HG02759 (cell line): Measurements from ENCODE around the gene MAP4K1.
"Not testable (repeated sequence)": the region's sequence is repeated elsewhere in the genome, so short reads cannot be mapped to it uniquely, and the experiment has no call there.

ENCODE experiments used
- ATAC-seq: cut with Tn5 transposase; IDR thresholded peaks from one replicate; pipeline ENCODE4 v1.9.1; 2021; ENCODE audit warnings: mild to moderate bottlenecking, moderate library complexity; ENCODE audit not compliant: unreplicated experiment

MAP4K1 gene

GRCh38 chr19:38653028-38653571, 35.3 kb upstream of the MAP4K1 start:
- ATAC-seq = no peak

- ATAC-seq = no peak
These were observed 33.3 kb upstream of the MAP4K1 start for GRCh38 chr19:38650911-38651584.

- ATAC-seq = no peak
These were observed 32.5 kb upstream of the MAP4K1 start for GRCh38 chr19:38650172-38650775.

DNA sequence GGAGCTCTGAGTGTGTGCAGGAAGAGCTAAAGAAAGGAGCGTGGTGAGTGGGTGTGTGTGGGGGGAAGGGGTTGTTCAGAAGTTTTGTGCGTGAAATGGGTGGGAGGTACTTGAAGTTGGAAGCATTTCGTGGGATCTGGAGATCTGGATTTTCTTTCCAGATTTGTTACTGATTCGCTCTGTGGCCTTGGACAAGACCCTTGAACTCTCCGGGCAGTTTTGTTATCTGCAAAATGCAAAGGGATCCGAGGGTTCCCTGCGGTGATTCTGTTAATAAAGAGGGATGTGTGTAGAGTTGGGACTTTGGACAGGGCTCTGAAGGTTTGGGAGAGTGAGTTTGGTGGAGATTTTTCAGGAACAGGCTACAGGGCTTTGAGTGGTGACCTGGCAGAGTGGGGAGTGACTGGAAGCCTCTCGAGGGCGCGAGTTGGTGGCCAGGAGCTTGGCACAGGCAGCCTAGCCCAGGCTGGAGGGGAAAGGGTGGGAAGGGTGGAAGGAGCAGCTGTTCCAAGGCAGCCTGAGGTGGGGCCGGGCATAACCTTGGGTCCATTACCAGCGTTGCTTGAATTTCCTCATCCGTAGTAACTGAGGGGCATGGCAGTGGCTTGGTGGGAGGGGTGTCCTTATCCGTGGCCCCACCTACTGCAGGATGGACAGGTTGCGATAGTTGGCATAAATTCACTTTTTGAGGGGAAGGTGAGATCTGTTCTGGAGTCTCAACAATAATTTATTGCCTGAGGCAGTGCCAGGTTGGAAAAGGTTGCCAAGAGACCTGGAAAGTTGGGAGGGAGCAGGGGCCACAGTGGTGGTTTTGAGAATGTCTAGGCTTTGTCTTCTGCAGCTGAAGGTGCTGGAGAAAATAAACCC, 31.8 kb upstream of the MAP4K1 start:
- ATAC-seq = no peak

DNA sequence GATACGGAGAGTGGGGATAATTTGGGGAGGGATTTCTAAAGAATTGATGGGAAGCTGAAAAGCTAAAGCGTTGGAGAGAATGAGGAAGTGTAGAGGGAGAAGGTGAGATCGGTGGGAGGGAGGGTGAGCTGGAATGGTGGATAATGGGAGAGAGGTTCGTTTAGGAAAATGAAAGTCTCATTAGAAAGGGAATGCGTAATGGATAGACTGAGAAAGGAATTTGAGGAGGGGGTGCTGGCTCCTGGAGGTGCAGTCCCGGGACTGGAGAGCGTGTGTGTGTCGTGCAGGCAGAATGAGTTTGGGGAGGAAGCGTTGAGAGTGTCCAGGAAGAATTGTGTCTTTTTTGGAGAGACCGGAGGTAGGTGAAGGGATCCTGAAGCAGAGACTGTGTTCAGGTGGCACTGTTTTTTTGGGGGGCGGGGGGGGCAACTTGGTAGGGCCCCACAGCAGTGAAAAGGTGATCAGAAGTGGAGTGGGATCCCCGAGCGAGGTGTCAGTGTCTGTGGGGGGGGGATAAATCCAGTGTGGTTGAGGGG, 31.1 kb upstream of the MAP4K1 start:
- no peak for ATAC-seq

DNA sequence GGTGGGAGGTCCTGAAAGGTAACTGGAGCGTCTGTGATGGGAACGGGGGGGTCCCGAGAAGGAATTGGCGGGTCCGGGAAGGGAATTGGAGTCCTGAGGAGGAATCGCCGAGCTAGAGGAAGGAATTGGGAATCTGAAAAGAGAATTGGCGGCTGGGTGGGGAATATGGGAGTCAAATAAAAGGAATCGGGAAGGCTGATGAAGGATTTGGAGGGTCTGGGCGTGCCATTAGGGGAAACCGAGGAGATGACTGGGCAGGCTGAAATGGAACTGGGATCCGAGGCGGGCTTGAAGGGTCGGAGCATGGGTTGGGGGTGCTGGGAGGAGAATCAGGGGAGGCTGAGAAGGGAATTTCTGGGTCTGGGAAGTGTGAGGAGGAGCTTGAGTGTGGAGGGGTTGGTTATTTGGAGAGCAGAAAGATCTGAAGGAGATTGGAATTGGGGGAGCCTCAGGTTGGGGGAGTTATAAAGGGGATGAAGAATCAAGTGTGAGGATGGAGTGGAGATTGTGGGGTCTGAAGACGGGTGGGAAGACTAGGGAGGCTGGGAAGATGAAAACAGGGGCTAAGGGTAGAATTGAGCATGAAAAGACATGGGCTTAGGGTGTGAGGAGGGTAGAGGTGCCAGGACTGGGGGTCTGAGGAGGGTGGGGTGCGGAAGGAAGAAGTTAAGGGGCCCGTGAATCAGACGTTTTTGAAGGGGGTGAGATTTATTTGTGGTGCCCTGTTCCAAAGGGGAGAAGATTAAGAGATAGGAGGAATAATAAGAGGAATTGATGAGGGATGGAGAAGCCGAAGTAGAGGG, 30.4 kb upstream of the MAP4K1 start:
- ATAC-seq = no peak

DNA sequence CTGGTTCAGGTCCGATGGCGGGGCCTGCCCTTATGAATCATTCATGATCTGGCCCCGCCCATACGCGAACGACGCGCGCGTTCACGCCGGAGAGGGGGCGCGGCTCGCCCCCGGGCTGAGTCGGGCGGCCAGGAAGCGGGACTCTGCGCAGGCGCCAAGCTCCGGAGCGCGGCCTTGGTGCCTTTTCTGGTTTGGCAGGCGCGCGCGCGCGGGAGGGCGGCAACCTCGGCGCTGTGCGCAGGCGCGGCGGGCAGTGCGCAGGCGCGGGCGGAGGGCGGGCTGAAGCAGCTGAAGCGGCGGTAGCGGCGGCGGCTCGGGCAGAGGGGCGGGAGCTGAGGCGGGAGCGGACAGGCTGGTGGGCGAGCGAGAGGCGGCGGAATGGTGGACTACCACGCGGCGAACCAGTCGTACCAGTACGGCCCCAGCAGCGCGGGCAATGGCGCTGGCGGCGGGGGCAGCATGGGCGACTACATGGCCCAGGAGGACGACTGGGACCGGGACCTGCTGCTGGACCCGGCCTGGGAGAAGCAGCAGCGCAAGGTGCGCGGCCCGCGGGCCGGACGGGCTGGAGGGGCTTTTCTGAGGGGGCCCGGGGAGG, 29.7 kb upstream of the MAP4K1 start, which contains the start of gene ACTN4:
Gene ACTN4 (plus strand): TSS at position 282 of the 598 bp plus-strand sequence. CDS start 97 bp downstream, at position 379.
- ATAC-seq = peak; percentile 96

DNA sequence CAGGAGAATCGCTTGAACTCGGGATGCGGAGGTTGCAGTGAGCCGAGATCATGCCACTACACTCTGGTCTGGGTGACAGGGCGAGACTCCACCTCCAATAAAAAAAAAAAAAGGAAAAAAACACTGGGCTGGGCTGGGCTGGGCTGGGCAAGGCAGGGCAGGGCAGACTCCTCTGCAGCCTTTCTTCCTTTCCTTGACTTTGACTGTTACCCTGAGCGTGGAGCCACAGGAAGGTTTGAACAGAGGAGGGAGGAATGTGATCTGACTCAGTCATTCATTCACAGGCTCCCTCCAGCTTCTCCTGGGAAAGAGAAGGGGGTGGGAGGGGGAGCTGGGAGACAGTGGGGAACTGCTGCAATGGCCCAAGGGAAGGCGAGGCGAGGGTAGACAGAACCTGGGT, 27.0 kb upstream of the MAP4K1 start:
- no peak for ATAC-seq

DNA sequence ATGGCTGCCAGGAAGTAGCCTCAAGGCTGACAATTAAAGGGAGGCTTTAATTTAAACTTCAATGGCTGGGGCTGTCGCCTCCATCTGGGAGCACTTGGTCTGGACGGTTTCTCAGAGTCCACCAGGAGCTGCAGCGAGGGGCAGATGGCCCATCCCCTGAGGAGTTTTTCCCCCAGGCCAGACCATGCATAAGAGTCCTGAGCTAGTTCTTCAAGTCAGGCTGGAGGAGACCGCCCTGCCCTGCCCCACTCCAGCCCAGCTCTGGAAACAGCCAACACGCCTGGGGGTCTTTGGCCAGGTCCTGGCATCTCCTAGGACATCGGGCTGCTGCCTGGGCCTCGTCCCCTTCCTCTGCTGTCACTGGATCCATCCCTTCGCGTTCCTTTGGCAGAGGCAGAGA, 24.4 kb upstream of the MAP4K1 start:
- no peak for ATAC-seq

DNA sequence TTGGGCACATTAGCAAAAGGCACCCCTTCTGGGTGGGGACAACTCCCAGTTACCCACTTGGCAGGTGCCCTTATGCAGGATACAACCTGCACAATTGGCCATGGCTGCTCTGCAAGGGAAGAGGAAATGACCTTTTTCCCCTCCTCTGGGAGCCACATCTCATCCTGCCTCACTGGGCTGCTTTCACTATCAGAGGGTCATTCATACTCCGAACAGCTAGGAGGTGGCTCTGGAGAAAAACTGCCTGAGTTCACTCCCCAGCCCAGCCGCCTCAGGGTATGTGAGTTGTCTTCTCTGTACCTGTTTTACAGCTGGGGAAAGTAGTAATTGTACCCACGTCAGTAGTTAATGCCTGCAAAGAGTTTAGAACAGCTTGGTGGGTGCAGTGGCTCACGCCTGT, 22.6 kb upstream of the MAP4K1 start:
- ATAC-seq = no peak

DNA sequence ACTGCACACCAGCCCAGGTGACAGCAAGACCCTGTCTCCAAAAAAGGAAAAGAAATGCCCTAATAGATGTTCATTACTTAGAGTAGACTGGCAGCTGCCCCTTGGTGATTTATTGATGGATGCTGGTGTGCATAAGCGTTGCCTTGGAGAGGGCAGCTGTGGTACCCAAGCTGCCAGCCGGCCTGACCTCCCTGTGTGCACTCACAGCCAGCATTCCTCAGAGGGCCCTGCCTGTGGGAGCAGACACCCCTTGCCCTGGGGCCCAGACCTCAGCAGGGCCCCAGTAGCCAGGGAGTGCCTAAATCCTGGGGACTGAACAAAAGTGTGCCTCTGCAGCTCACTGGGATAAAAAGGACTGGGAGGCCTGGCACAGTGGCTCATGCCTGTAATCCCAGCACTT, 21.9 kb upstream of the MAP4K1 start:
- ATAC-seq = no peak

GRCh38 chr19:38638461-38638860, 20.7 kb upstream of the MAP4K1 start:
- no peak for ATAC-seq

- no peak for ATAC-seq
These were observed 18.0 kb upstream of the MAP4K1 start for GRCh38 chr19:38635483-38636399.

DNA sequence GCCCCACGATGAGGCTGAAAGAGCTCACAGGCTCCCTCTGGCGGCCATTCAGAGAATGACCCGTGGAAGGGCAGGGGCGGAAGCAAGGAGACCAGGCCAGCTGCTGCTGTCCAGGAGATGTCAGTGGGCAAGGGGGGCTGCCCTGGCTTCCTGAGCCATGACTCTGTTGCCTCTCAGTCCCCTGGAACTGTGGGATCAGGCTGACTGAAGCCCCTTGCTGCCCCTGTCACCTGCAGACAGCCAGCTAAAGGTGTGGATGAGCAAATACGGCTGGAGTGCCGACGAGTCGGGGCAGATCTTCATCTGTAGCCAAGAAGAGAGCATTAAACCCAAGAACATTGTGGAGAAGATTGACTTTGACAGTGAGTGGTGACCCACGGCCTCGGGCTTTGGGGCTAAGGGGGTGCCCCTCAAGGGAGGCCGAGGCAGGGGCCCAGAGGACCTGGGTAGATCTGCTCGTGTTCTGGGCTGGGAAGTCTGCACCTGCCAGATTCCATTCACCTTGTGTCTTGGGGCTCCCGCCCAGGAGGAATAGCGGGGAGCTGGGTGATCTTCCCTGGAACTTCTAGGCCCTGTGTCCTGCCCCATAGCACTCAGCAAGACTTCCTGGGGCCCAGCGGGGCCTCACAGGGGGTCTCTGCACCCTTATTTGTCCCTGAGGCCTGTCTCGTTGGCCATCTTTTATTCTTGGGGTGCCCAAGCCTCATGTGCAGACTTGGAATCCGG, 17.2 kb upstream of the MAP4K1 start:
- no peak for ATAC-seq

GRCh38 chr19:38632476-38633213, 14.9 kb upstream of the MAP4K1 start:
- no peak for ATAC-seq

DNA sequence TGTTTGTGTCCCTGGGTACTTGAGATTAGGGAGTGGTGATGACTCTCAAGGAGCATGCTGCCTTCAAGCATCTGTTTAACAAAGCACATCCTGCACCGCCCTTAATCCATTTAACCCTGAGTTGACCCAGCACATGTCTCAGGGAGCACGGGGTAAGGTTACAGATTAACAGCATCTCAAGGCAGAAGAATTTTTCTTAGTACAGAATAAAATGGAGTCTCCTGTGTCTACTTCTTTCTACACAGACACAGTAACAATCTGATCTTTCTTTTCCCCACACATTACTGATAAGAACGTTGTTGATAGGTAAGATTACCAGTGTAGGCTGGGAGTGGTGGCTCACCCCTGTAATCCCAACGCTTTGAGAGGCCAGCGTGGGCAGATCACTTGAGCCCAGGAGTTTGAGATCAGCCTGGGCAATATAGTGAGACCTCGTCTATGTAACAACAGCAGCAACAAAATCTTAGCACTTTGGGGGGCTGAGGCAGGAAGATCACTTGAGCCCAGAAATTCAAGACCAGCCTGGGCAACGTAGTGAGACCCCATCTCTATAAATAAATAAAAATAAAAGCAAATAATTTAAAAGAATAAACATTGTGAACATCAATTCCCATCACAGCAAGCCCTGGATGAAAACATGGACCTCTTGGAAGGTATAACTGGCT, 14.2 kb upstream of the MAP4K1 start:
- ATAC-seq = not testable (repeated sequence)

DNA sequence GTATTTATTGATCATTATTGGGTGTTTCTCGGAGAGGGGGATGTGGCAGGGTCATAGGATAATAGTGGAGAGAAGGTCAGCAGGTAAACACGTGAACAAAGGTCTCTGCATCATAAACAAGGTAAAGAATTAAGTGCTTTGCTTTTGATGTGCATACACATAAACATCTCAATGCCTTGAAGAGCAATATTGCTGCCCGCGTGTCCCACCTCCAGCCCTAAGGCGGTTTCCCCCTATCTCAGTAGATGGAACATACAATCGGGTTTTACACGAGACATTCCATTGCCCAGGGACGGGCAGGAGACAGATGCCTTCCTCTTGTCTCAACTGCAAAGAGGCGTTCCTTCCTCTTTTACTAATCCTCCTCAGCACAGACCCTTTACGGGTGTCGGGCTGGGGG, 13.5 kb upstream of the MAP4K1 start:
- not testable (repeated sequence) for ATAC-seq
